Adrenal gland (tissue), 12 donors: ENCODE data around the gene DHX30. TPM values are rescaled to one million over a fixed set of nuclear protein-coding genes. Genes with fewer than 3 reads are reported as not detected.
"Not testable (repeated sequence)": the region's sequence is repeated elsewhere in the genome, so short reads cannot be mapped to it uniquely, and the experiment has no call there.

ENCODE experiments used
- DNase-seq, 7 donors: peaks; one replicate each; pipeline ENCODE4 v3.0.0-alpha.2; 2019 to 2020
- H3K27ac ChIP-seq, 5 donors: fragments of 200-600 bp; sonication (generic) in 4 of 5; 1 replicate in 3 of 5; 2 replicates in 2 of 5; pipeline versions ENCODE4 v1.5.1 to v1.8.0; 2016 to 2020; ENCODE audit warnings: mild to moderate bottlenecking in 1 of 5
- H3K27me3 ChIP-seq: fragments of 200-600 bp; 2 replicates; pipeline ENCODE4 v1.8.0; 2021
- H3K36me3 ChIP-seq, 2 donors: fragments of 200-600 bp; replicated peaks in 1 of 2; 1 replicate in 1 of 2; 2 replicates in 1 of 2; pipeline versions ENCODE4 v1.5.1 to v1.8.0; 2018 to 2022
- H3K4me1 ChIP-seq, 2 donors: fragments of 200-600 bp; replicated peaks in 1 of 2; 1 replicate in 1 of 2; 2 replicates in 1 of 2; pipeline versions ENCODE4 v1.5.1 to v1.8.0; 2018 to 2021
- H3K4me3 ChIP-seq, 4 donors: fragments of 200-600 bp; sonication (generic) in 3 of 4; one replicate each; pipeline ENCODE4 v1.5.1; 2016 to 2018
- H3K9me3 ChIP-seq, 3 donors: fragments of 200-600 bp; sonication (generic) in 1 of 3; replicated peaks in 1 of 3; 1 replicate in 2 of 3; 2 replicates in 1 of 3; pipeline versions ENCODE4 v1.5.1 to v1.8.0; 2016 to 2021
- POLR2A ChIP-seq, 2 donors: fragments of 450-650 bp; IDR thresholded peaks; one replicate each; pipeline ENCODE4 v1.6.1; 2017; ENCODE audit warnings: antibody characterized with exemption in 2 of 2, mild to moderate bottlenecking in 2 of 2, moderate library complexity in 1 of 2
- WGBS, 4 donors: extraction: QIAGEN DNeasy Blood & Tissue Kit in 2 of 4; methylation state at CpG; one replicate each; pipeline versions ENCODE4 v1.1.5 to v1.1.7; 2013 to 2017; 5-methylcytosine and 5-hydroxymethylcytosine counted together
- intact Hi-C, 2 donors: fragments of 100-400 bp; cut with DNase I; formaldehyde crosslinking; loops; one replicate each; pipeline versions ENCODE4 v1.14.1 to v1.15.0; 2022 to 2023
- polyA plus RNA-seq, 3 donors: library from polyadenylated mRNA; stranded (reverse); fragments of 200-250 nt in 2 of 3; fragments of 350-450 nt in 1 of 3; fragmentation: Illumina TruSeq in 1 of 3; extraction: RNeasy Lipid Tissue Mini Kit (QIAGEN cat#74804) in 1 of 3; gene quantifications; one replicate each; pipeline ENCODE4 v1.2.3, GENCODE V29; 2013 to 2014
- total RNA-seq, 9 donors: library from RNA; depleted of rRNA in 4 of 9; stranded (reverse); fragments of >200 nt in 4 of 9; fragments of 120-200 nt in 1 of 9; fragmentation: NEBNext Ultra II Directional in 1 of 9; extraction: Animal tissue kit (Norgen Biotek cat#: 25700) in 1 of 9; gene quantifications; one replicate each; pipeline versions ENCODE4 v1.1.0 to v1.2.4, GENCODE V29; 2013 to 2023
- TF ChIP-seq, protein P1 (sequence below), 6 experiments: fragments of 450-650 bp in 4 of 6; fragments of 200-600 bp in 2 of 6; sonication (generic) in 1 of 6; IDR thresholded peaks; 1 replicate in 5 of 6; 2 replicates in 1 of 6; pipeline versions ENCODE4 v1.5.1 to v1.8.0; 2016 to 2021; ENCODE audit warnings: antibody characterized with exemption in 6 of 6, mild to moderate bottlenecking in 2 of 6, moderate library complexity in 1 of 6
- donor health status: healthy with polysubstance abuse.
- donor health status: Bipolar disorder and iron deficiency.
- donor health status: DM: yes; HTN: yes; CAD: no.
- donor health status: DM: no; HTN: no; CAD: no.
- donor health status: DM: no; HTN: no; CAD: no.
- donor health status: DM: yes; HTN: yes; CAD: no.

Gene DHX30
- total and polyA plus RNA-seq, 12 donors = 35.5 to 79.9 (median 62.2) TPM

DNA sequence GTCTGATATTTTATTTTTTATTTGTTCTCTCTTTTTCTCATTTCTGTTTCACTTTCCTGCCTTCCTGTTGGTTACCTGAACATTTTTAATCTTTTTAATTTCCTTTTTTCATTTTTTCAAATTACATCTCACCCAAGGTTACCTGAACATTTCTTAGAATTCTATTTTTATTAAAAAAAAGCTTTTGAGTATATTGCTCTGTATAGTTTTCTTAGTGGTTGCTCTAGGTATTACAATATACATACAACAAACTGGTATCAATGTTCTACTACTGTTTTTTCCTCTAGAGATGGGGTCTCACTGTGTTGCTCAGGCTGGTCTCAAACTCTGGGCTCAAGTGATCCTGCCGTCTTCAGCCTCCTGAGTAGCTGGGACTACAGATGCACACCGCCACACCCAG, 79.4 kb downstream of the DHX30 start:
- no peak overlapping the region for H3K4me3 ChIP-seq
- no peak overlapping the region for H3K27ac ChIP-seq
- H3K4me1 ChIP-seq = no peaks in the 10 kb centered on the region
- intact Hi-C loops = no loop called here
- no peak for TF ChIP-seq POLR2A (IDR thresholded peaks at IDR 0.05)
- TF ChIP-seq, protein P1, sequence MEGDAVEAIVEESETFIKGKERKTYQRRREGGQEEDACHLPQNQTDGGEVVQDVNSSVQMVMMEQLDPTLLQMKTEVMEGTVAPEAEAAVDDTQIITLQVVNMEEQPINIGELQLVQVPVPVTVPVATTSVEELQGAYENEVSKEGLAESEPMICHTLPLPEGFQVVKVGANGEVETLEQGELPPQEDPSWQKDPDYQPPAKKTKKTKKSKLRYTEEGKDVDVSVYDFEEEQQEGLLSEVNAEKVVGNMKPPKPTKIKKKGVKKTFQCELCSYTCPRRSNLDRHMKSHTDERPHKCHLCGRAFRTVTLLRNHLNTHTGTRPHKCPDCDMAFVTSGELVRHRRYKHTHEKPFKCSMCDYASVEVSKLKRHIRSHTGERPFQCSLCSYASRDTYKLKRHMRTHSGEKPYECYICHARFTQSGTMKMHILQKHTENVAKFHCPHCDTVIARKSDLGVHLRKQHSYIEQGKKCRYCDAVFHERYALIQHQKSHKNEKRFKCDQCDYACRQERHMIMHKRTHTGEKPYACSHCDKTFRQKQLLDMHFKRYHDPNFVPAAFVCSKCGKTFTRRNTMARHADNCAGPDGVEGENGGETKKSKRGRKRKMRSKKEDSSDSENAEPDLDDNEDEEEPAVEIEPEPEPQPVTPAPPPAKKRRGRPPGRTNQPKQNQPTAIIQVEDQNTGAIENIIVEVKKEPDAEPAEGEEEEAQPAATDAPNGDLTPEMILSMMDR (IDR thresholded peaks at IDR 0.05) = peak in 2 of 6 experiments; percentile 8 to 14
- H3K27me3 ChIP-seq = no peaks in the 10 kb centered on the region
- no peaks in the 10 kb centered on the region for H3K36me3 ChIP-seq
- DNase-seq = no peak
- 91 to 100% (median 96%) methylated on average over 2 of the region's 2 CpGs for WGBS, 4 donors
- H3K9me3 ChIP-seq = no peaks in the 10 kb centered on the region

DNA sequence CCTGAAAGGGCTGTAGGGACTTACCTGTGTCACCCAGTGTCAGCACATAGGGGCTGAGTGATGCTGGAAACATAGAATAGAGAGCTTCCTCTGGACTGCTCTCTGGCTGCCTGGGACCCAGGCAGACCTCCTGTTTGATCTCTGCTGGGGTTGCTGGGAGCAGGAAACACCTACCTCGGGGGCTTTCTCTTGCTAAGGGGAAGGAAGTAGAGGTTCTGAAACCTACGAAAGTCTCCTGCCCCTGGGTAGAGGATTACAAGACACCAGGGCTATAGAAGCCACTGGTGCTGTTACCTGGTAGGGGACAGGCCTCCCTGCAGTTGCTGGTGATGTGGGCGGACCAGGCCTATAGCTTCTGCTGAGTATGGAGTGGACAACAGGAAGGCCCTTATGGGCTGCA, 81.7 kb downstream of the DHX30 start:
- Histone ChIP-seq H3K36me3 (no peaks in the 10 kb centered on the region), H3K27me3 (no peaks in the 10 kb centered on the region), H3K4me3 (no peak overlapping the region), H3K27ac (no peak overlapping the region), H3K9me3 (no peaks in the 10 kb centered on the region), H3K4me1 (peaks cover 0 to 1% of the 10 kb centered on the region in 2 donors)
- intact Hi-C loops = no loop called here
- 80 to 100% (median 88%) methylated on average over 2 to 3 of the region's 3 CpGs for WGBS, 4 donors
- no peak for DNase-seq
- TF ChIP-seq, protein P1 (IDR thresholded peaks at IDR 0.05) = no peak
- TF ChIP-seq POLR2A (IDR thresholded peaks at IDR 0.05) = no peak

DNA sequence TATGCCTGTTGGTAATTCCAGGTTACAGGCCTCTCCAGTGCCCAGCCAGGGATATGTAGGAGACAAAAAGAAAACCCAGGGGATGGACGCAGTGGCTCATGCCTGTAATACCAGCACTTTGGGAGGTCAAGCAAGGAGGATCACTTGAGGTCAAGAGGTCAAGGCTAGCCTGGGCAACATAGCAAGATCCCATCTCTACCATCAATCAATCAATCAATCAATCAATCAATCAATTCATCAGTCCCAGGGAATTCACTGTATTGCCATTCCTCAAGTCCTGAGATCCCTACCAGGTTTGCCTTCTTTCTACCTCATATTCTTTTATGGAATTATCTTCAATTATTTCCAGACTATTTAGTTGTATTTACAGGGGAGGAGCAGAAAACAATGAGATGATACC, 82.2 kb downstream of the DHX30 start:
- TF ChIP-seq, protein P1 (IDR thresholded peaks at IDR 0.05) = no peak
- no peak for TF ChIP-seq POLR2A (IDR thresholded peaks at IDR 0.05)
- Histone ChIP-seq H3K27ac (no peak overlapping the region), H3K36me3 (no peaks in the 10 kb centered on the region), H3K27me3 (no peaks in the 10 kb centered on the region), H3K4me3 (no peak overlapping the region), H3K9me3 (no peaks in the 10 kb centered on the region), H3K4me1 (peaks cover 0 to 5% of the 10 kb centered on the region in 2 donors)
- intact Hi-C loops = no loop called here
- 97 to 100% (median 100%) methylated on average over 1 of the region's 1 CpG for WGBS, 4 donors
- no peak for DNase-seq

DNA sequence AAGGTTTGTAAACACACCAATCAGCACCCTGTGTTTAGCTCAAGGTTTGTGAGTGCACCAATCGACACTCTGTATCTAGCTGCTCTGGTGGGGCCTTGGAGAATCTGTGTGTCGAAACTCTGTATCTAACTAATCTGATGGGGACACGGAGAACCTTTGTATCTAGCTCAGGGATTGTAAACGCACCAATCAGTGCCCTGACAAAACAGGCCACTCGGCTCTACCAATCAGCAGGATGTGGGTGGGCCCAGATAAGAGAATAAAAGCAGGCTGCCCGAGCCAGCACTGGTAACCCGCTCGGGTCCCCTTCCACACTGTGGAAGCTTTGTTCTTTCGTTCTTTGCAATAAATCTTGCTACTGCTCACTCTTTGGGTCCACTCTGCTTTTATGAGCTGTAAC, 85.1 kb downstream of the DHX30 start:
- H3K4me3 ChIP-seq, intact Hi-C loops, H3K27me3 ChIP-seq, H3K36me3 ChIP-seq, H3K27ac ChIP-seq, DNase-seq, H3K9me3 ChIP-seq: not testable (repeated sequence)
- peaks cover 0 to 14% of the 10 kb centered on the region in 2 donors for H3K4me1 ChIP-seq
- 95 to 99% (median 96%) methylated on average over 7 to 9 of the region's 9 CpGs for WGBS, 4 donors

DNA sequence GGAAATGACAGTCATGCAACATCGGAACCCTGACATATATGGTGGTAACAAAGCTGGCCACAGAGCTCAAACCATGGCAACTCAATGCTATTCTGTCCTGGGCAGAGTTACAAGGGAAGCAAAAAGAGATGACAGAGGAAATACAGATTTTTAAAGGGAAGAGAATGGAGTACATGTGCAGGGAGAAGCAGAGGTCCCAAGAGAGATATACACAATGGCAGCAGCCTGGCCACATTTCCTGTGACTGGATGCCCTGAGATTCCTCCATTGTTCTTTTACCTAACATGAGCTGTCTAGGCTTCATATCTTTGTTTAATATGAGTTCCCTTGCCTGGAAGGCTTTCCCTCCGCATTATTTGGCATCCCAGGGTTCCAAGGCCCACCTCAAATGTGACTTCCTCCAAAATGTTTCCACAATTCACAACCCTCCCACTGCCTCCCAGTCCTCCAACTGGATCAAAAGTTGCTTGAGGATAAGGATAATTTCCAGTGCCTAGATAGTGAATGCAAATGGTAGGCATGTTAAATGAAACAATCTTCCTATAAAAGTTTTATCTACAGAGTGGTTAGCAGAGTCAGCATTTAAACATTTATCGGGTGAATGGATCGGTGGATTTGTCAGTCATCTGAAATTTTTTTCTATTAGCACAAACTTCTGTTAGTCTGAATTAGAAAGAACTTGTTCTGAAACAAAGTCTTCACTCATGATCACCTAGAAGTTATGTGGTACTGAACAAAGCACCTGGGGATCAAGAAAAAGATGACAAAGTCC, 86.2 kb downstream of the DHX30 start:
- TF ChIP-seq, protein P1 (IDR thresholded peaks at IDR 0.05) = no peak
- no peak for TF ChIP-seq POLR2A (IDR thresholded peaks at IDR 0.05)
- Histone ChIP-seq H3K27me3 (no peaks in the 10 kb centered on the region), H3K27ac (peak overlapping the region in 2 of 5 donors; percentile 28 to 29), H3K4me3 (no peak overlapping the region), H3K36me3 (no peaks in the 10 kb centered on the region), H3K9me3 (no peaks in the 10 kb centered on the region), H3K4me1 (peaks cover 0 to 14% of the 10 kb centered on the region in 2 donors)
- WGBS, 4 donors = 91 to 95% (median 93%) methylated on average over 4 of the region's 4 CpGs
- DNase-seq = no peak
- intact Hi-C loops = no loop called here
